ENCODE data around the gene PTPRF.

- TF ChIP-seq CTCF (IDR thresholded peaks at IDR 0.05) = no peak
- no peak for TF ChIP-seq EZH2 (IDR thresholded peaks at IDR 0.05)
- TF ChIP-seq EZH2phosphoT487 (IDR thresholded peaks at IDR 0.05) = no peak
Measured at GRCh38 chr1:43569175-43569574, 38.5 kb downstream of the PTPRF start.
